Activated naive CD4-positive, alpha-beta T cell treated with Interleukin-2 at 50 U/mL for 16 hours (primary cell): Measurements from ENCODE around the gene LEF1.

Source experiments
- DNase-seq: peaks from one replicate; pipeline ENCODE4 v3.0.0-alpha.2; 2020

LEF1 gene

GRCh38 chr4:108168671-108169523 lies at the start of gene LEF1:
LEF1 (minus strand) TSS chr4:108168932; CDS start chr4:108167767, 1,165 bp downstream.
- DNase-seq: peak; percentile 70

GRCh38 chr4:108216510-108216909 lies 47.8 kb upstream of the LEF1 start:
- no peak for DNase-seq

- DNase-seq: no peak
Measured at GRCh38 chr4:108215055-108215454, 46.3 kb upstream of the LEF1 start.

GRCh38 chr4:108213723-108214122 lies 45.0 kb upstream of the LEF1 start:
- DNase-seq: no peak

- no peak for DNase-seq
Measured at GRCh38 chr4:108213308-108213707, 44.6 kb upstream of the LEF1 start.

GRCh38 chr4:108210989-108211835 lies 42.5 kb upstream of the LEF1 start:
- DNase-seq: no peak

GRCh38 chr4:108209489-108209888 lies 40.8 kb upstream of the LEF1 start:
- DNase-seq: no peak

GRCh38 chr4:108205859-108206258 lies 37.1 kb upstream of the LEF1 start:
- DNase-seq: no peak

- no peak for DNase-seq
Measured at GRCh38 chr4:108204518-108204917, 35.8 kb upstream of the LEF1 start.

GRCh38 chr4:108203377-108203776 lies 34.6 kb upstream of the LEF1 start:
- no peak for DNase-seq

- no peak for DNase-seq
Measured at GRCh38 chr4:108201774-108202173, 33.0 kb upstream of the LEF1 start.

- no peak for DNase-seq
Measured at GRCh38 chr4:108199881-108200280, 31.1 kb upstream of the LEF1 start.

GRCh38 chr4:108193886-108194672 lies 25.3 kb upstream of the LEF1 start:
- DNase-seq: no peak

- DNase-seq: no peak
Measured at GRCh38 chr4:108192935-108193334, 24.2 kb upstream of the LEF1 start.

GRCh38 chr4:108192056-108192455 lies 23.3 kb upstream of the LEF1 start:
- no peak for DNase-seq

- DNase-seq: no peak
Measured at GRCh38 chr4:108191269-108191914, 22.7 kb upstream of the LEF1 start.

- DNase-seq: no peak
Measured at GRCh38 chr4:108188770-108189169, 20.0 kb upstream of the LEF1 start.

GRCh38 chr4:108185252-108185651 lies 16.5 kb upstream of the LEF1 start:
- no peak for DNase-seq

- DNase-seq: no peak
Measured at GRCh38 chr4:108184453-108185049, 15.8 kb upstream of the LEF1 start.

- no peak for DNase-seq
Measured at GRCh38 chr4:108181704-108182103, 13.0 kb upstream of the LEF1 start.

GRCh38 chr4:108180513-108180912 lies 11.8 kb upstream of the LEF1 start:
- DNase-seq: no peak

- DNase-seq: no peak
Measured at GRCh38 chr4:108175966-108176365, 7.2 kb upstream of the LEF1 start.
